Stimulated activated CD8-positive, alpha-beta memory T cell treated with anti-CD3 and anti-CD28 coated beads, Interleukin-2, amount 100 ng/mL, for 48 hours (primary cell): Measurements from ENCODE around the gene HESX1.

ENCODE experiments used
- DNase-seq, 2 donors: peaks; one replicate each; pipeline ENCODE4 v3.0.0-alpha.2; 2020; ENCODE audit warnings: low read depth in 2 of 2

HESX1 gene

GRCh38 chr3:57199895-57200297 is at the start of gene HESX1:
HESX1 (minus strand) TSS chr3:57199978; CDS start chr3:57199918, 60 bp downstream.
- DNase-seq: no peak

- no peak for DNase-seq
Measured at GRCh38 chr3:57244946-57245345, 45.2 kb upstream of the HESX1 start.

GRCh38 chr3:57234613-57235575 is 35.1 kb upstream of the HESX1 start:
- no peak for DNase-seq

GRCh38 chr3:57233799-57234198 is 34.0 kb upstream of the HESX1 start:
- no peak for DNase-seq

GRCh38 chr3:57230006-57230405 is 30.2 kb upstream of the HESX1 start:
- DNase-seq: no peak

GRCh38 chr3:57227930-57228751 is 28.4 kb upstream of the HESX1 start:
- DNase-seq: peak; percentile 20 to 27

- peak; percentile 86 to 90 for DNase-seq
Measured at GRCh38 chr3:57227204-57227929, 27.6 kb upstream of the HESX1 start, which contains the start of gene APPL1. APPL1 (plus strand) TSS chr3:57227729; CDS start chr3:57227884, 155 bp downstream.

GRCh38 chr3:57226176-57226575 is 26.4 kb upstream of the HESX1 start:
- DNase-seq: no peak

GRCh38 chr3:57224856-57225255 is 25.1 kb upstream of the HESX1 start:
- DNase-seq: no peak

GRCh38 chr3:57221883-57222282 is 22.1 kb upstream of the HESX1 start:
- DNase-seq: no peak

- DNase-seq: no peak
Measured at GRCh38 chr3:57206423-57206822, 6.6 kb upstream of the HESX1 start.

GRCh38 chr3:57194641-57195040 is 5.1 kb downstream of the HESX1 start:
- DNase-seq: no peak

- DNase-seq: no peak
Measured at GRCh38 chr3:57192028-57192427, 7.8 kb downstream of the HESX1 start.

- no peak for DNase-seq
Measured at GRCh38 chr3:57184526-57184925, 15.3 kb downstream of the HESX1 start.

- DNase-seq: no peak
Measured at GRCh38 chr3:57179580-57180410, 20.0 kb downstream of the HESX1 start.

- no peak for DNase-seq
Measured at GRCh38 chr3:57176045-57176444, 23.7 kb downstream of the HESX1 start.

- no peak for DNase-seq
Measured at GRCh38 chr3:57173687-57174086, 26.1 kb downstream of the HESX1 start.

- no peak for DNase-seq
Measured at GRCh38 chr3:57170946-57171345, 28.8 kb downstream of the HESX1 start.

GRCh38 chr3:57169872-57170623 is 29.7 kb downstream of the HESX1 start:
- peak; percentile 53 to 60 for DNase-seq

- no peak for DNase-seq
Measured at GRCh38 chr3:57169108-57169507, 30.7 kb downstream of the HESX1 start.
